ENCODE measurements around the gene P3R3URF.
"Not testable (repeated sequence)": the region's sequence is repeated elsewhere in the genome, so short reads cannot be mapped to it uniquely, and the experiment has no call there.

GRCh38 chr1:46223055-46223454, 46.8 kb upstream of the P3R3URF start:
- not testable (repeated sequence) for TF ChIP-seq POLR2A (IDR thresholded peaks at IDR 0.05; ENCODE audit: low read depth, low read length); POLR2AphosphoS5 (IDR thresholded peaks at IDR 0.05; ENCODE audit: insufficient read depth, low read depth, low read length); CTCF (IDR thresholded peaks at IDR 0.05; ENCODE audit: extremely low read depth in 1 of 2, insufficient read depth in 1 of 2, low read depth in 1 of 2, low read length in 2 of 2); JUN (IDR thresholded peaks at IDR 0.05; ENCODE audit: borderline replicate concordance, insufficient read depth, insufficient read length, low read depth); MAX (IDR thresholded peaks at IDR 0.05; ENCODE audit: insufficient read depth, insufficient read length); EZH2 (IDR thresholded peaks at IDR 0.05; ENCODE audit: borderline replicate concordance, low read depth, low read length, severe bottlenecking); GATA2 (IDR thresholded peaks at IDR 0.05; ENCODE audit: insufficient read depth, insufficient read length, low read depth, low read length)
